ENCODE data around the gene DAPK2. TPM values are rescaled to one million over a fixed set of nuclear protein-coding genes. Genes with fewer than 3 reads are reported as not detected.

Gene DAPK2
- total RNA-seq, 1 donor from 2014 or later = 0.52 TPM

Small RNAs within 50 kb of the gene (microRNA-seq; reads per million reads assigned to microRNA genes)
- gene MIR422A = not detected

Other genes starting within 250 kb of the DAPK2 start
- 45.6 and 52.7 TPM in 2 replicates for gene HERC1, start 212.5 kb downstream of the DAPK2 start, total RNA-seq
- gene CIAO2A, start 47.4 kb upstream of the DAPK2 start, total RNA-seq = 51.2 and 53.4 TPM in 2 replicates
- gene SNX1, start 49.5 kb upstream of the DAPK2 start, total RNA-seq = 87.7 and 89.3 TPM in 2 replicates
- 0.19 and 0.27 TPM in 2 replicates for gene SNX22, start 105.2 kb upstream of the DAPK2 start, total RNA-seq
- gene PPIB, start 116.5 kb upstream of the DAPK2 start, total RNA-seq = 804 and 921 TPM in 2 replicates